HEK293 (cell line): ENCODE data around the gene CARNS1.

Experiments
- CTCF ChIA-PET: fragments of 350-600 bp; formaldehyde crosslinking; extraction: SDS; loops from one replicate; lab custom pipeline; 2021; ENCODE audit warnings: antibody characterized with exemption; lab: Yijun Ruan, JAX
- POLR2A ChIA-PET: fragments of 300-600 bp; formaldehyde crosslinking; extraction: SDS; loops from one replicate; lab custom pipeline; 2020; ENCODE audit warnings: antibody characterized with exemption, inconsistent platforms; lab: Yijun Ruan, JAX
- H3K27ac ChIP-seq: fragments of 200-500 bp; sonication (Bioruptor generic); 2 replicates; pipeline ENCODE4 v1.5.1; 2014; ENCODE audit warnings: low read depth, low read length, control low read depth, inconsistent platforms; ENCODE audit errors: extremely low read depth
- H3K36me3 ChIP-seq, 2 experiments: fragments of 200-500 bp in 1 of 2; sonication (Bioruptor generic) in 1 of 2; 1 replicate in 1 of 2; 2 replicates in 1 of 2; pipeline ENCODE4 v1.5.1; 2014 to 2017; ENCODE audit warnings: inconsistent platforms in 2 of 2, low read length in 2 of 2; ENCODE audit not compliant: control insufficient read depth in 2 of 2, insufficient read depth in 1 of 2
- H3K4me1 ChIP-seq: fragments of 200-500 bp; sonication (Bioruptor generic); 2 replicates; pipeline ENCODE4 v1.5.1; 2014; ENCODE audit warnings: mild to moderate bottlenecking, low read length, inconsistent platforms; ENCODE audit not compliant: control insufficient read depth, insufficient read depth
- H3K4me3 ChIP-seq: 2 replicates; pipeline ENCODE4 v1.5.1; 2011; ENCODE audit warnings: low read depth, mild to moderate bottlenecking, control low read depth, low read length, moderate library complexity
- H3K9me3 ChIP-seq: fragments of 200-500 bp; sonication (Bioruptor generic); 2 replicates; pipeline ENCODE4 v1.5.1; 2014; ENCODE audit warnings: low read depth, low read length, inconsistent platforms; ENCODE audit not compliant: control insufficient read depth, insufficient read depth
- RBAK ChIP-seq: fragments of 450-650 bp; formaldehyde crosslinking; IDR thresholded peaks from 2 replicates; pipeline ENCODE4 v1.5.1; 2016; ENCODE audit warnings: missing biosample characterization, missing genetic modification characterization
- REPIN1 ChIP-seq: fragments of 450-650 bp; formaldehyde crosslinking; IDR thresholded peaks from 2 replicates; pipeline ENCODE4 v1.5.1; 2017; ENCODE audit warnings: missing biosample characterization, missing genetic modification characterization, low read depth
- SP2 ChIP-seq: fragments of 450-650 bp; formaldehyde crosslinking; IDR thresholded peaks from 2 replicates; pipeline ENCODE4 v1.5.1; 2016; ENCODE audit warnings: missing biosample characterization, missing genetic modification characterization
- ZBTB11 ChIP-seq: fragments of 450-650 bp; formaldehyde crosslinking; conservative IDR thresholded peaks from 2 replicates; pipeline ENCODE4 v1.5.1; 2016; ENCODE audit warnings: low read depth, missing biosample characterization, missing genetic modification characterization
- ZBTB17 ChIP-seq: fragments of 450-650 bp; formaldehyde crosslinking; IDR thresholded peaks from 2 replicates; pipeline ENCODE4 v1.5.1; 2016; ENCODE audit warnings: missing biosample characterization, missing genetic modification characterization
- ZBTB8A ChIP-seq: fragments of 450-650 bp; formaldehyde crosslinking; IDR thresholded peaks from 2 replicates; pipeline ENCODE4 v1.5.1; 2016; ENCODE audit warnings: missing biosample characterization, missing genetic modification characterization
- ZIC2 ChIP-seq: fragments of 450-650 bp; formaldehyde crosslinking; IDR thresholded peaks from 2 replicates; pipeline ENCODE4 v1.5.1; 2016; ENCODE audit warnings: missing biosample characterization, missing genetic modification characterization
- ZNF350 ChIP-seq: fragments of 450-650 bp; formaldehyde crosslinking; IDR thresholded peaks from 2 replicates; pipeline ENCODE4 v1.5.0; 2017; ENCODE audit warnings: missing biosample characterization, mild to moderate bottlenecking, missing genetic modification characterization
- ZNF510 ChIP-seq: fragments of 450-650 bp; formaldehyde crosslinking; IDR thresholded peaks from 2 replicates; pipeline ENCODE4 v1.5.1; 2018; ENCODE audit warnings: mild to moderate bottlenecking, missing genetic modification characterization, missing biosample characterization; ENCODE audit not compliant: insufficient replicate concordance
- ZNF518A ChIP-seq: fragments of 450-650 bp; formaldehyde crosslinking; conservative IDR thresholded peaks from 2 replicates; pipeline ENCODE4 v1.5.1; 2016; ENCODE audit warnings: low read depth, missing biosample characterization, missing genetic modification characterization
- ZNF623 ChIP-seq: fragments of 450-650 bp; formaldehyde crosslinking; IDR thresholded peaks from 2 replicates; pipeline ENCODE4 v1.5.1; 2016; ENCODE audit warnings: missing biosample characterization, missing genetic modification characterization
- TF ChIP-seq, protein P1 (sequence below): fragments of 450-650 bp; formaldehyde crosslinking; IDR thresholded peaks from 2 replicates; pipeline ENCODE4 v1.5.1; 2016; ENCODE audit warnings: missing biosample characterization, missing genetic modification characterization, borderline replicate concordance

The CARNS1 gene

GRCh38 chr11:67393437-67393836, 22.0 kb upstream of the CARNS1 start (continued):
- no peak for TF ChIP-seq ZNF510 (tag by site-specific recombination)

GRCh38 chr11:67393990-67394389, 21.5 kb upstream of the CARNS1 start:
- H3K36me3 ChIP-seq, result peaks cover 0 to 52% of the 10 kb centered on the region in 2 experiments; a peak in 2 of 3 replicates
- no peak overlapping the region for H3K4me3 ChIP-seq
- H3K27ac ChIP-seq, result no peak overlapping the region
- 0 out of 2 replicates have a peak, but pooled peaks cover 3% of the 10 kb centered on the region for H3K4me1 ChIP-seq
- POLR2A ChIA-PET, result interaction anchor here (0.6 to 3.5 kb wide), 2 partner anchors 7 to 236 kb away, joined by 3 to 53 read pairs; partner anchors contain the start of genes NUDT8 and PPP1CA
- no peak for TF ChIP-seq ZNF623 (tag by site-specific recombination)
- TF ChIP-seq REPIN1 (tag by site-specific recombination), result no peak
- no peak for TF ChIP-seq ZBTB17 (tag by site-specific recombination)
- no peak for TF ChIP-seq ZNF518A (tag by site-specific recombination)
- TF ChIP-seq RBAK (tag by site-specific recombination), result no peak
- TF ChIP-seq ZBTB11 (tag by site-specific recombination), result no peak
- TF ChIP-seq, protein P1, sequence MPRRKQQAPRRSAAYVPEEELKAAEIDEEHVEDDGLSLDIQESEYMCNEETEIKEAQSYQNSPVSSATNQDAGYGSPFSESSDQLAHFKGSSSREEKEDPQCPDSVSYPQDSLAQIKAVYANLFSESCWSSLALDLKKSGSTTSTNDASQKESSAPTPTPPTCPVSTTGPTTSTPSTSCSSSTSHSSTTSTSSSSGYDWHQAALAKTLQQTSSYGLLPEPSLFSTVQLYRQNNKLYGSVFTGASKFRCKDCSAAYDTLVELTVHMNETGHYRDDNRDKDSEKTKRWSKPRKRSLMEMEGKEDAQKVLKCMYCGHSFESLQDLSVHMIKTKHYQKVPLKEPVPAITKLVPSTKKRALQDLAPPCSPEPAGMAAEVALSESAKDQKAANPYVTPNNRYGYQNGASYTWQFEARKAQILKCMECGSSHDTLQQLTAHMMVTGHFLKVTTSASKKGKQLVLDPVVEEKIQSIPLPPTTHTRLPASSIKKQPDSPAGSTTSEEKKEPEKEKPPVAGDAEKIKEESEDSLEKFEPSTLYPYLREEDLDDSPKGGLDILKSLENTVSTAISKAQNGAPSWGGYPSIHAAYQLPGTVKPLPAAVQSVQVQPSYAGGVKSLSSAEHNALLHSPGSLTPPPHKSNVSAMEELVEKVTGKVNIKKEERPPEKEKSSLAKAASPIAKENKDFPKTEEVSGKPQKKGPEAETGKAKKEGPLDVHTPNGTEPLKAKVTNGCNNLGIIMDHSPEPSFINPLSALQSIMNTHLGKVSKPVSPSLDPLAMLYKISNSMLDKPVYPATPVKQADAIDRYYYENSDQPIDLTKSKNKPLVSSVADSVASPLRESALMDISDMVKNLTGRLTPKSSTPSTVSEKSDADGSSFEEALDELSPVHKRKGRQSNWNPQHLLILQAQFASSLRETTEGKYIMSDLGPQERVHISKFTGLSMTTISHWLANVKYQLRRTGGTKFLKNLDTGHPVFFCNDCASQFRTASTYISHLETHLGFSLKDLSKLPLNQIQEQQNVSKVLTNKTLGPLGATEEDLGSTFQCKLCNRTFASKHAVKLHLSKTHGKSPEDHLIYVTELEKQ (tag by site-specific recombination), result no peak
- TF ChIP-seq ZIC2 (tag by site-specific recombination), result no peak
- no peak for TF ChIP-seq SP2 (tag by site-specific recombination)
- TF ChIP-seq ZNF350 (tag by site-specific recombination), result no peak
- TF ChIP-seq ZBTB8A (tag by site-specific recombination), result no peak
- TF ChIP-seq, all 188 proteins: peak for 0
- CTCF ChIA-PET, result interaction anchor here (25.6 kb wide), 1 partner anchor 30 kb away, joined by 898 read pairs; the partner anchor contains the start of genes CLCF1 and POLD4
- no peaks in the 10 kb centered on the region for H3K9me3 ChIP-seq
